SH-SY5Y (cell line): ENCODE measurements around the gene ZNF205.

Experiments used
- GATA2 ChIP-seq: IDR thresholded peaks from 2 replicates; pipeline ENCODE4 v1.6.1; 2011; ENCODE audit warnings: mild to moderate bottlenecking, low read depth, low read length
- GATA3 ChIP-seq: IDR thresholded peaks from 2 replicates; pipeline ENCODE4 v1.6.1; 2011; ENCODE audit warnings: low read depth, mild to moderate bottlenecking, low read length, moderate library complexity

- TF ChIP-seq GATA3 (no peak), GATA2 (no peak)
Measured at GRCh38 chr16:3143598-3144320, 31.4 kb downstream of the ZNF205 start.
